KMS-11 (cell line): ENCODE measurements around the gene GRM7.

Experiments
- H2AFZ ChIP-seq: fragments of 200-600 bp; sonication (generic); 2 replicates; pipeline ENCODE4 v1.6.1; 2016; ENCODE audit warnings: antibody characterized with exemption, mixed run types, low read depth
- H3K27ac ChIP-seq: fragments of 200-600 bp; sonication (generic); 2 replicates; pipeline ENCODE4 v1.6.1; 2016; ENCODE audit warnings: mild to moderate bottlenecking, mixed run types
- H3K27me3 ChIP-seq: fragments of 200-600 bp; sonication (generic); 2 replicates; pipeline ENCODE4 v1.6.1; 2017; ENCODE audit warnings: mild to moderate bottlenecking, low read depth, mixed run types, moderate library complexity; ENCODE audit not compliant: insufficient read depth
- H3K36me3 ChIP-seq: fragments of 200-600 bp; sonication (generic); 2 replicates; pipeline ENCODE4 v1.6.1; 2017; ENCODE audit warnings: mild to moderate bottlenecking, mixed run types; ENCODE audit not compliant: insufficient read depth
- H3K4me1 ChIP-seq: fragments of 200-600 bp; sonication (generic); 2 replicates; pipeline ENCODE4 v1.6.1; 2016; ENCODE audit warnings: mild to moderate bottlenecking, low read depth, mixed run types; ENCODE audit not compliant: poor library complexity, severe bottlenecking
- H3K4me2 ChIP-seq: fragments of 200-600 bp; sonication (generic); 2 replicates; pipeline ENCODE4 v1.7.0; 2016; ENCODE audit warnings: mild to moderate bottlenecking, mixed run types
- H3K4me3 ChIP-seq: fragments of 200-600 bp; sonication (generic); IDR thresholded peaks from 2 replicates; pipeline ENCODE4 v1.6.1; 2017; ENCODE audit warnings: low read depth, low read length, mixed read lengths; ENCODE audit not compliant: insufficient read depth
- H3K79me2 ChIP-seq: fragments of 200-600 bp; sonication (generic); 2 replicates; pipeline ENCODE4 v1.6.1; 2016; ENCODE audit warnings: low read depth, mixed run types; ENCODE audit not compliant: insufficient read depth
- H3K9ac ChIP-seq: fragments of 200-600 bp; sonication (generic); 2 replicates; pipeline ENCODE4 v1.6.1; 2016; ENCODE audit warnings: mild to moderate bottlenecking, mixed run types
- H4K20me1 ChIP-seq: fragments of 200-600 bp; sonication (generic); 2 replicates; pipeline ENCODE4 v1.6.1; 2016; ENCODE audit warnings: mild to moderate bottlenecking, mixed run types; ENCODE audit not compliant: insufficient read depth
- CTCF ChIP-seq: fragments of 200-600 bp; sonication (generic); conservative IDR thresholded peaks from 2 replicates; pipeline ENCODE4 v1.6.1; 2017; ENCODE audit warnings: low read depth, mild to moderate bottlenecking, antibody characterized with exemption, low read length, moderate library complexity, mixed read lengths

The GRM7 gene

GRCh38 chr3:7744850-7745249 lies 883.9 kb downstream of the GRM7 start:
- Histone ChIP-seq H2AFZ (no peak overlapping the region), H3K27me3 (no peaks in the 10 kb centered on the region), H3K36me3 (no peaks in the 10 kb centered on the region), H4K20me1 (no peaks in the 10 kb centered on the region), H3K4me1 (no peaks in the 10 kb centered on the region), H3K79me2 (no peaks in the 10 kb centered on the region), H3K27ac (no peak overlapping the region), H3K9ac (no peak overlapping the region), H3K4me3 (no peak overlapping the region), H3K4me2 (no peak overlapping the region)
- TF ChIP-seq CTCF, result no peak

DNA sequence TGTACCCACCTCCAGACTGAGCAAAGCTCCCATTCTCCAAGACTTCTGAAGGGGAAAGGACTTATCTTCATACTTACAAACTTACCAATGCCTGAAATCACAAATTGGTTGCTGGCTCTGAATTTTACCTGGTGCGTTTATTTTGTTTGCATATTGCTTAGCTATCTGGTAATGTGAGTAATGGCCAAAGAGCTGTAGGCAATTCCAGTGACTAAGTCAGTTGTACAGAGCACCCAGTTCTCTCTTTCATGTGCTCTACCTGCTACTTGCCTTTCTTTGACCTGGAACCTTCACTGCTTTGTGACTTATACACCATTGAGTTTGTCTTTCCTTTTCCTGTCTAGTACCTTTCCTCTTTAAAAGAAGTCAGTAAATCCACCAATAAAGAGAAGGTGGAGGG lies 884.8 kb downstream of the GRM7 start:
- Histone ChIP-seq H3K4me3 (no peak overlapping the region), H3K27ac (no peak overlapping the region), H3K4me1 (no peaks in the 10 kb centered on the region), H3K4me2 (no peak overlapping the region), H3K27me3 (no peaks in the 10 kb centered on the region), H2AFZ (no peak overlapping the region), H3K79me2 (no peaks in the 10 kb centered on the region), H4K20me1 (no peaks in the 10 kb centered on the region), H3K9ac (no peak overlapping the region), H3K36me3 (no peaks in the 10 kb centered on the region)
- no peak for TF ChIP-seq CTCF

GRCh38 chr3:7749931-7750695 lies 889.2 kb downstream of the GRM7 start:
- Histone ChIP-seq H3K4me3 (no peak overlapping the region), H3K36me3 (no peaks in the 10 kb centered on the region), H3K27me3 (no peaks in the 10 kb centered on the region), H3K27ac (no peak overlapping the region), H2AFZ (no peak overlapping the region), H4K20me1 (no peaks in the 10 kb centered on the region), H3K79me2 (no peaks in the 10 kb centered on the region), H3K4me2 (no peak overlapping the region), H3K9ac (no peak overlapping the region), H3K4me1 (no peaks in the 10 kb centered on the region)
- no peak for TF ChIP-seq CTCF

DNA sequence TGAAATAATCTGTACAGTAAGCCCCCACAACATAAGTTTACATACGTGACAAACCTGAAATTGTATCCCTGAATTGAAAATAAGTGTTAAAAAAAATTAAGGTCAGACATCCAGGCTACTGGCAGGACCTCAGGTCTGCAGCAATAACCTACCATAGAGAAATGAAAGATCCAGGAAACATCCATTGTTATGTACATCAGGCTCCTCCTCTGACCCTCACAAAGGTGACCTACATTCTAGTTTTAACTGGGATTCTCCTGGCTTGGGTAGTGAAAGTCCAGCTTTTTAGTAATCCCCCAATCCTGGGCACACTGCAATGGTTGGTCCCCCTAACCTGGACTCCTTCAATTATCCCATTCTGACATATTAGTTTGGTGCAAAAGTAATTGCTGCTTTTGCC lies 891.1 kb downstream of the GRM7 start:
- no peak overlapping the region for H3K4me2 ChIP-seq
- H3K36me3 ChIP-seq, result no peaks in the 10 kb centered on the region
- no peak overlapping the region for H2AFZ ChIP-seq
- H3K27ac ChIP-seq, result no peak overlapping the region
- no peaks in the 10 kb centered on the region for H3K79me2 ChIP-seq
- no peaks in the 10 kb centered on the region for H3K4me1 ChIP-seq
- no peaks in the 10 kb centered on the region for H4K20me1 ChIP-seq
- H3K27me3 ChIP-seq, result no peaks in the 10 kb centered on the region
- H3K4me3 ChIP-seq, result no peak overlapping the region
- no peak overlapping the region for H3K9ac ChIP-seq
- no peak for TF ChIP-seq CTCF
